OCI-LY3 (cell line): ENCODE measurements around the gene MASP1.

ENCODE experiments used
- CTCF ChIP-seq: fragments of 200-600, 300-600 bp; sonication (generic); IDR thresholded peaks from 2 replicates; pipeline ENCODE4 v1.5.1; 2014; ENCODE audit warnings: antibody characterized with exemption, low read length, low read depth
- EZH2phosphoT487 ChIP-seq: fragments of 200-600 bp; shearing (Covaris generic); IDR thresholded peaks from 2 replicates; pipeline ENCODE4 v1.6.1; 2018; ENCODE audit warnings: antibody characterized with exemption, mixed run types, low read depth

DNA sequence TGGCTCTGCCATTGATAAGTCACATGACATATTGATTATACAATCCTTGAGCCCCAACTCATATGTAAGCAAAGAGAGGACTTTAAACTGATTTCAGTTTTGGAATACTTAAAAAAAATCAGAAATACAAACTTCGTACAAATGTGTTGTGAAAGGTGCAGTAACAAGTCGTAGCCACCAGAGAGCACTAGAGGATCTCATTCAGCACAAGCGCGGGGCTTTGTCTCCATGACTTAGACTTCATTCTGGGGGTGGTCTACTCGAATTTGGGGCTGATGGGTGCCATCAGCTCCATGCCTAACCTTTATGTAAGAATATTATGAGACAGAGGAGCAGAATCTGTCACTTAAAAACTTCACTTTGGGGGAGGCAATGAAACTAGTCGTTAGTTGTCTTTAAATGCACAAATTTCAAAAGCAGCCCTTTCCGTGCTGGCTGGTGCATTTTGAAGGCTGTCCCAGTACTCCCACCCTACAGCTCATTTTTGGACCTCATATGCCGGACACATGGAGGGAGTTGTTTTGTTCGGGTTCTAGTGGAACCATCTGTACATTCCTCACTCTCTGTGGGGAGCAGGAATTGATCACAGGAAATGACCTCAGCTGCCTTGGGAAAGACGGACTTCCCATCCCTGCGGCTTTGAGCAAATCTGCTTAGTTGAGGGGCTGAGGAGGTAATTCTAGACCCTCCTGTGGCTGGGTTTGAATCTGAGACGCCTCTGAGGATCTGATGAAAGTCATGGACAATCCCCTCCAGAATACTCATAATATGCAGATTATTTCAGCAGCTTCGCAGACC lies 27.5 kb upstream of the MASP1 start:
- TF ChIP-seq CTCF (peak; percentile 92), EZH2phosphoT487 (no peak)
